Measurements from ENCODE around the gene LCN6. TPM values are rescaled to one million over a fixed set of nuclear protein-coding genes. Genes with fewer than 3 reads are reported as not detected.
A peak's percentile ranks its signal among the peaks of the same experiment; 100 is the strongest.
"Not testable (repeated sequence)": the region's sequence is repeated elsewhere in the genome, so short reads cannot be mapped to it uniquely, and the experiment has no call there.

LCN6 gene
- total RNA-seq, 2 experiments from 2014 or later, result not detected

DNA sequence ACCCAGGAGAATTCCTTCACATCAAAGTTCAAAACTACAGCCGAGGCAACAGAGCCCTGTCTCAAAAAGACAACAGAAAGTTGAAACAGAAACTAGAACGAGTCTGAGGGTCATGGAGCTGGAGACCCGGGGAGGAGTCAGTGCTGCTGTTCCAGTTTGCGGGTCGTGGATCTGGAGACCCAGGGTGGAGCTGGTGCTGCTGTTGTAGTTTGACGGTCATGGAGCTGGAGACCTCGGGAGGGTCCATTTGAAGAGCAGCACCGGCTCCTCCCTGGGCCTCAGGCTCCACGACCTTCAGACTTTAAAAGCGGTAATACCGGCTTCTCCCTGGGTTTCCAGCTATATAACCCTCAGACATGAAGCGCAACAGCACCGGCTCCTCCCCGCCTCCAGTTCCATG lies 29.0 kb upstream of the LCN6 start:
- Mint-ChIP-seq H3K27me3 (ENCODE audit: low read depth) (peaks cover 24% of the 10 kb centered on the region), H3K27ac (no peak overlapping the region), H3K9me3 (ENCODE audit: insufficient read depth) (peaks cover 5% of the 10 kb centered on the region), H3K4me3 (no peak overlapping the region), H3K36me3 (ENCODE audit: low read depth) (no peaks in the 10 kb centered on the region), H3K4me1 (ENCODE audit: low read depth) (peaks cover 6% of the 10 kb centered on the region)
- ChIA-PET CTCF (interaction anchor here (0.9 to 3.0 kb wide), 12 partner anchors 8 to 258 kb away, joined by 3 to 14 read pairs (median 5); partner anchors contain the start of gene LCN8), POLR2A (interaction anchor here (1.0 kb wide), 1 partner anchor 49 kb away, joined by 3 read pairs; no protein-coding TSS in a partner anchor)
- DNase-seq (no peak), ATAC-seq (no peak)

DNA sequence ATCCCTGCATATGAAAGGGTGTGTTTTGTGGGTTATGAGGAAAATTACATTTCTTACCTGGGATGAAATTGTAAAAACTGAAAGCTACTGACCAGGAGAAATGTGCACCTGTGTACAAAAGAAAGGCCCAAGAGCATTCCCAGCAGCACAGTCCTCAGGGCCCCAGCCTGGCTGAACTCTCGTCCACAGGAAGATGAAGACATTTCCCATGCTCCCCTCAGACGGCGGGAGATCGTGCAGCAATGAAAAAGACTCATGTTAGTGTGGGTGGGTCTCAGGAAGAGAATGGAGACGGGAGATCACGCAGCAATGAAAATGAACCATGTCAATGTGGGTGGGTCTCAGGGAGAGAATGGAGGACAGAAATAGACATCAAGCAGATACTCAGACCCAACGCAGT lies 28.6 kb upstream of the LCN6 start:
- no peak for DNase-seq
- peaks cover 5% of the 10 kb centered on the region for H3K9me3 Mint-ChIP-seq (ENCODE audit: insufficient read depth)
- H3K27me3 Mint-ChIP-seq (ENCODE audit: low read depth), result peaks cover 24% of the 10 kb centered on the region
- ChIA-PET POLR2A (interaction anchor here (1.0 kb wide), 1 partner anchor 49 kb away, joined by 3 read pairs; no protein-coding TSS in a partner anchor), CTCF (interaction anchor here (0.9 to 3.0 kb wide), 7 partner anchors 9 to 259 kb away, joined by 3 to 14 read pairs (median 5); no protein-coding TSS in a partner anchor)
- H3K36me3 Mint-ChIP-seq (ENCODE audit: low read depth), result no peaks in the 10 kb centered on the region
- no peak for ATAC-seq
- no peak overlapping the region for H3K27ac Mint-ChIP-seq
- no peak overlapping the region for H3K4me3 Mint-ChIP-seq
- H3K4me1 Mint-ChIP-seq (ENCODE audit: low read depth), result peaks cover 6% of the 10 kb centered on the region

- POLR2A ChIA-PET, result no interaction called here
- Mint-ChIP-seq H3K36me3 (ENCODE audit: low read depth) (no peaks in the 10 kb centered on the region), H3K27me3 (ENCODE audit: low read depth) (peaks cover 15% of the 10 kb centered on the region), H3K4me1 (ENCODE audit: low read depth) (peaks cover 6% of the 10 kb centered on the region), H3K27ac (no peak overlapping the region), H3K9me3 (ENCODE audit: insufficient read depth) (peaks cover 5% of the 10 kb centered on the region), H3K4me3 (no peak overlapping the region)
- no peak for DNase-seq
- CTCF ChIA-PET, result interaction anchor here (1.3 kb wide), 1 partner anchor 260 kb away, joined by 3 read pairs; no protein-coding TSS in a partner anchor
- no peak for ATAC-seq
Measured at GRCh38 chr9:136775191-136775590, 26.9 kb upstream of the LCN6 start.

- H3K27me3 Mint-ChIP-seq (ENCODE audit: low read depth), result peaks cover 15% of the 10 kb centered on the region
- POLR2A ChIA-PET, result interaction anchor here (0.6 kb wide), 1 partner anchor 296 kb away, joined by 3 read pairs; the partner anchor contains the start of gene SAPCD2
- CTCF ChIA-PET, result interaction anchor here (1.3 kb wide), 1 partner anchor 260 kb away, joined by 3 read pairs; no protein-coding TSS in a partner anchor
- H3K36me3 Mint-ChIP-seq (ENCODE audit: low read depth), result no peaks in the 10 kb centered on the region
- H3K4me1 Mint-ChIP-seq (ENCODE audit: low read depth), result peaks cover 6% of the 10 kb centered on the region
- H3K9me3 Mint-ChIP-seq (ENCODE audit: insufficient read depth), result peaks cover 5% of the 10 kb centered on the region
- H3K4me3 Mint-ChIP-seq, result no peak overlapping the region
- DNase-seq, result no peak
- H3K27ac Mint-ChIP-seq, result no peak overlapping the region
- no peak for ATAC-seq
Measured at GRCh38 chr9:136774416-136775045, 26.2 kb upstream of the LCN6 start.

GRCh38 chr9:136773386-136774044 lies 25.2 kb upstream of the LCN6 start:
- DNase-seq (peak; percentile 47), ATAC-seq (peak; percentile 66)
- peaks cover 9% of the 10 kb centered on the region for H3K27me3 Mint-ChIP-seq (ENCODE audit: low read depth)
- ChIA-PET POLR2A (no interaction called here), CTCF (no interaction called here)
- H3K27ac Mint-ChIP-seq, result no peak overlapping the region
- peaks cover 6% of the 10 kb centered on the region for H3K4me1 Mint-ChIP-seq (ENCODE audit: low read depth)
- no peak overlapping the region for H3K4me3 Mint-ChIP-seq
- H3K9me3 Mint-ChIP-seq (ENCODE audit: insufficient read depth), result peaks cover 5% of the 10 kb centered on the region
- H3K36me3 Mint-ChIP-seq (ENCODE audit: low read depth), result no peaks in the 10 kb centered on the region

- no peaks in the 10 kb centered on the region for H3K36me3 Mint-ChIP-seq (ENCODE audit: low read depth)
- ChIA-PET POLR2A (no interaction called here), CTCF (interaction anchor here (1.2 kb wide), 2 partner anchors 12 to 45 kb away, joined by 3 read pairs; no protein-coding TSS in a partner anchor)
- ATAC-seq (no peak), DNase-seq (no peak)
- no peak overlapping the region for H3K4me3 Mint-ChIP-seq
- peaks cover 7% of the 10 kb centered on the region for H3K4me1 Mint-ChIP-seq (ENCODE audit: low read depth)
- no peak overlapping the region for H3K27ac Mint-ChIP-seq
- H3K9me3 Mint-ChIP-seq (ENCODE audit: insufficient read depth), result peaks cover 5% of the 10 kb centered on the region
- peaks cover under 1% of the 10 kb centered on the region for H3K27me3 Mint-ChIP-seq (ENCODE audit: low read depth)
Measured at GRCh38 chr9:136771907-136772415, 23.6 kb upstream of the LCN6 start.

- Mint-ChIP-seq H3K9me3 (ENCODE audit: insufficient read depth) (peaks cover 5% of the 10 kb centered on the region), H3K27ac (no peak overlapping the region), H3K27me3 (ENCODE audit: low read depth) (no peaks in the 10 kb centered on the region), H3K4me3 (no peak overlapping the region), H3K36me3 (ENCODE audit: low read depth) (no peaks in the 10 kb centered on the region), H3K4me1 (ENCODE audit: low read depth) (peaks cover 17% of the 10 kb centered on the region)
- CTCF ChIA-PET, result interaction anchor here (0.8 to 1.2 kb wide), 3 partner anchors 8 to 42 kb away, joined by 4 to 5 read pairs (median 5); no protein-coding TSS in a partner anchor
- POLR2A ChIA-PET, result no interaction called here
- ATAC-seq, result peak; percentile 78
- DNase-seq, result peak; percentile 65
Measured at GRCh38 chr9:136769710-136770191, 21.4 kb upstream of the LCN6 start.

DNA sequence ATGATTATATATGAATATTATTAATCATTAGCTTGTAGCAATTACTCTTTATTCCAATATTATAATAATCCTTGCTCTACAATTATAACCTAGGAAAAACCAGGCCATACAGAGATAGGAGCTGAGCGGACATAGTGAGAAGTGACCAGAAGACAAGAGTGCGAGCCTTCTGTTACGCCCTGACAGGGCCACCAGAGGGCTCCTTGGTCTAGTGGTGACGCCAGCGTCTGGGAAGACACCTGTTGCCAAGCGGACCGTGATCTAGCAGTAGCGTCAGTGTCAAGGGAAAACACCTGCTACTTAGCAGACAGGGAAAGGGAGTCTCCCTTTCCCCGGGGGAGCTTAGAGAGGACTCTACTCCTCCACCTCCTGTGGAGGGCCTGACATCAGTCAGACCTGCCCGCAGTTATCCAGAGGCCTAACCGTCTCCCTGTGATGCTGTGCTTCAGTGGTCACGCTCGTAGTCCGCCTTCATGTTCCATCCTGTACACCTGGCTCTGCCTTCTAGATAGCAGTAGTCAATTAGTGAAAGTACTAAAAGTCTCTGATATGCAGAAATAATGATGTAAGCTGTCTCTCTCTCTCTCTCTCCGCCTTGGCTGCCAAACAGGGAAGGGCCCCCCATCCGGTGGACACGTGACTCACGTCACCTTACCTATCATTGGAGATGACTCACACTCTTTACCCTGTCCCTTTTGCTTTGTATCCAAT lies 18.2 kb upstream of the LCN6 start:
- H3K36me3 Mint-ChIP-seq (ENCODE audit: low read depth); H3K4me3 Mint-ChIP-seq; H3K27me3 Mint-ChIP-seq (ENCODE audit: low read depth); H3K27ac Mint-ChIP-seq; ATAC-seq; H3K9me3 Mint-ChIP-seq (ENCODE audit: insufficient read depth): not testable (repeated sequence)
- peaks cover 11% of the 10 kb centered on the region for H3K4me1 Mint-ChIP-seq (ENCODE audit: low read depth)
- CTCF ChIA-PET, result interaction anchor here (0.9 to 1.7 kb wide), 5 partner anchors 9 to 268 kb away, joined by 3 to 6 read pairs (median 4); partner anchors contain the start of gene LCN8
- peak; percentile 58 for DNase-seq
- POLR2A ChIA-PET, result interaction anchor here (0.6 to 1.2 kb wide), 2 partner anchors 37 to 40 kb away, joined by 3 to 4 read pairs; no protein-coding TSS in a partner anchor

DNA sequence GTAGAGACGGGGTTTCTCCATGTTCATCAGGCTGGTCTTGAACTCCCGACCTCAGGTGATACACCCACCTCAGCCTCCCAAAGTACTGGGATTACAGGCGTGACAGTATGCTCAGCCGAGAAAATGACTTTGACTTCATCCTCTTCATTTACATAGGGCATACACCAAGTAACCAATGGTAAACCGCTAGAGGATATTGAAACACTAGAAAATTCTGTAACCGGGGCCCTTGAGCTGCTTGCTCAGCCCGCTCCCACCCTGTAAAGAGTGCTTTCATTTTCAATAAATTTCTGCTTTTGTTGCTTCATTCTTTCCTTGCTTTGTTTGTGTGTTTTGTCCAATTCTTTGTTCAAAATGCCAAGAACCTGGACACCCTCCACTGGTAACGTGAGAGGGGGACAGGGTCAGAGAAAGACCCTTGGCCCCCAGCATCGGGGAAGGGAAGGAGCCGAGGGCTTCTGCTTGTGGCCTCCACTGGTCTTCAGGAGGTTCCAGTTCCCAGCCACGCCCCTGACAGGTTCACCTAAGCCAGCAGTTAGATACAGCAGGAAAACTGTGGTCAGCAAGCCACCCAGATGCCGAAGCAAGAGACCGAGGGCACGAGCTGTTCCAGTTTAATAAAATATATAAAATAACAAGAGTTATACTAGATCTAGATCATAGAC lies 17.6 kb upstream of the LCN6 start:
- not testable (repeated sequence) for H3K27ac Mint-ChIP-seq; ATAC-seq; H3K4me3 Mint-ChIP-seq; H3K27me3 Mint-ChIP-seq (ENCODE audit: low read depth); H3K36me3 Mint-ChIP-seq (ENCODE audit: low read depth); H3K9me3 Mint-ChIP-seq (ENCODE audit: insufficient read depth); DNase-seq
- H3K4me1 Mint-ChIP-seq (ENCODE audit: low read depth), result peaks cover 11% of the 10 kb centered on the region
- ChIA-PET POLR2A (interaction anchor here (1.2 kb wide), 1 partner anchor 39 kb away, joined by 4 read pairs; no protein-coding TSS in a partner anchor), CTCF (interaction anchor here (0.9 to 1.7 kb wide), 5 partner anchors 8 to 269 kb away, joined by 3 to 6 read pairs (median 4); partner anchors contain the start of gene LCN8)

DNA sequence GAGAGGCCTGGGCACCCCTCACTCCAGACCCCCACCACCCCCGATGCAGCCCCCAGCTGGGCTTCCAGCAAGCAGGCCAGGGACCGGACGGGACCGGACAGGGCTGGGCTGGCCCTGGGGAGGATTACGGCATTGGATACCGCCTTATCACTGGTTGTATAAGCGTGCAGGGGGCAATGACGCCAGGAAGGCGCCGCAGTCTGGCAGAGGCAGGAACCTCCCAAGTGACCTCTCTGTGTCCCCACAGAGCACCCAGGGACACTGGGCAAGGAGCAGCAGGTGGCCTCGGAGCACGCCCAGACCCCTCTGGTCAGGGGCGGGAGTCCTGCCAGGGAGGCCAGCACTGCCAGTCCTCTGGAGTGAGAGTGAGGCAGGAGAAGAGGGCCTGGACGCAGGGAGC lies 16.7 kb upstream of the LCN6 start:
- Mint-ChIP-seq H3K4me3 (no peak overlapping the region), H3K27ac (no peak overlapping the region), H3K4me1 (ENCODE audit: low read depth) (peaks cover 11% of the 10 kb centered on the region), H3K9me3 (ENCODE audit: insufficient read depth) (no peaks in the 10 kb centered on the region), H3K36me3 (ENCODE audit: low read depth) (no peaks in the 10 kb centered on the region), H3K27me3 (ENCODE audit: low read depth) (no peaks in the 10 kb centered on the region)
- ChIA-PET POLR2A (interaction anchor here (1.4 kb wide), 1 partner anchor 37 kb away, joined by 5 read pairs; no protein-coding TSS in a partner anchor), CTCF (no interaction called here)
- ATAC-seq (no peak), DNase-seq (no peak)

All from activated CD8-positive, alpha-beta T cell treated with anti-CD3 and anti-CD28 coated beads, Interleukin-2, amount 10 ng/mL, durations not matched to agents 7 days and 5 days (primary cell).